ENCODE results near the gene FLT3. TPM values are rescaled to one million over a fixed set of nuclear protein-coding genes. Genes with fewer than 3 reads are reported as not detected.

Gene FLT3
- total and polyA plus RNA-seq, 10 of the 15 experiments (the other 5 are each of a cell fraction or from before 2014, with no cell fraction given), result 0.04 to 0.19 (median 0.11) TPM; not detected in 1

DNA sequence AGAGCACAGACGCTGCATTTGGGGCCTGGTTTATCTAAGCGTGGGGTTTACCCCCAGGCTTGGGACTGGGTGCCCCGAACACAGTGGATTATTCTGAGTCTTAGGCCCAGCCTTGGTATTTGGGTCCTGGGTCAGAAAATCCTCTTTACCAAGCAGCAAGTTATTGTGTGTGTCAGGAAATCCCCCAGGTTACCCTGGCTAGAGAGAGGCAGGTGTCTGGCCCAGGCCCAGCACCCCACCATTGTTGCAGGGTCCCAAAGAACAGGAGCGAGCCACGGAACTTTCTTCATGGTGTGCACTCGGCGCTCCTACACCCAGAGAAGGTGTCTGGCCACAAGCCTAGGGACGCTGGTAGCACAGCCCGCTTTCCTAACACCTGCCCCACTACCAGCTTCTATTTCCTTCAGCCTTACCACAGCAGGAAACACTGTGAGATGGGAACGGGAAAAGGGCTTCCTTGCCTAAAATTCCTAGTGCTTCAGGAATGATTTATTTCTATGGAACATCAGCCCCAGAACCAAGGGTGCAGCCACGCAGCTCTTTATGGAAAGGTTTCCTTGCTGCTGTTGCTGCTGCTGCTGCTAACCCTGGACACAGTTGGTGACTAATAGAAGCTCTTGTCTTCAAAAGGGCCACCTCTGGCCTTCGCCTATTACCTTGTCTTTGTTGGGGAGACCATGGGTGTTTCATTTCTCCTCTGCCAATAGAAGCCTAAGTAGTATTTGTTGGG is 123.8 kb downstream of the FLT3 start:
- no peaks in the 10 kb centered on the region for H3K4me1 ChIP-seq (ENCODE audit: control insufficient read depth, insufficient read depth, low read length)
- BruUV-seq (replicated peaks), result no TSS peak
- no peak for TF ChIP-seq REST (IDR thresholded peaks at IDR 0.05; ENCODE audit: low read depth, low read length)
- TF ChIP-seq YBX1 (IDR thresholded peaks at IDR 0.05), result no peak
- TF ChIP-seq CBFB (IDR thresholded peaks at IDR 0.05; ENCODE audit: low read depth), result no peak
- TF ChIP-seq TCF3 (IDR thresholded peaks at IDR 0.05; ENCODE audit: borderline replicate concordance, insufficient read depth, low read depth, low read length), result no peak
- TF ChIP-seq NFYA (IDR thresholded peaks at IDR 0.05; ENCODE audit: borderline replicate concordance, low read depth, low read length), result no peak
- TF ChIP-seq CTCF (IDR thresholded peaks at IDR 0.05 in 2 of 3, conservative IDR thresholded peaks at IDR 0.05 in 1 of 3; ENCODE audit: control insufficient read depth in 2 of 3, extremely low read depth in 1 of 3, insufficient read depth in 1 of 3, low read depth in 3 of 3, low read length in 3 of 3), result no peak
- no peak for TF ChIP-seq CBX5 (IDR thresholded peaks at IDR 0.05; ENCODE audit: low read depth)
- TF ChIP-seq MLLT1 (IDR thresholded peaks at IDR 0.05), result no peak
- TF ChIP-seq NKRF (conservative IDR thresholded peaks at IDR 0.05), result no peak
- TF ChIP-seq POLR2A (IDR thresholded peaks at IDR 0.05; ENCODE audit: low read depth, low read length), result no peak
- no peak for TF ChIP-seq IRF4 (IDR thresholded peaks at IDR 0.05; ENCODE audit: low read depth, low read length)
- TF ChIP-seq RBBP5 (conservative IDR thresholded peaks at IDR 0.05), result no peak
- TF ChIP-seq, protein P1, sequence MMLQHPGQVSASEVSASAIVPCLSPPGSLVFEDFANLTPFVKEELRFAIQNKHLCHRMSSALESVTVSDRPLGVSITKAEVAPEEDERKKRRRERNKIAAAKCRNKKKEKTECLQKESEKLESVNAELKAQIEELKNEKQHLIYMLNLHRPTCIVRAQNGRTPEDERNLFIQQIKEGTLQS (IDR thresholded peaks at IDR 0.05; ENCODE audit: borderline replicate concordance, extremely low read depth, low read depth, low read length), result no peak
- TF ChIP-seq PML (IDR thresholded peaks at IDR 0.05; ENCODE audit: low read length), result no peak
- no peak for TF ChIP-seq RUNX3 (IDR thresholded peaks at IDR 0.05; ENCODE audit: low read length)

More for the DNA sequence above, 123.8 kb downstream of the FLT3 start:
- FAIRE-seq (no peak), DNase-seq (ENCODE audit: low read depth, low spot score) (no peak), ATAC-seq (no peak)
- no peak overlapping the region for H3K4me3 ChIP-seq
- ChIA-PET RAD21 (ENCODE audit: unreplicated experiment) (interaction anchor here (1.3 kb wide), 1 partner anchor 8 kb away, joined by 3 read pairs; no protein-coding TSS in a partner anchor), CTCF (interaction anchor here (0.8 to 1.3 kb wide), 3 partner anchors 8 to 148 kb away, joined by 3 to 7 read pairs (median 5); no protein-coding TSS in a partner anchor), SMC1A (ENCODE audit: uncharacterized antibody, unreplicated experiment) (interaction anchor here (0.9 kb wide), 1 partner anchor 268 kb away, joined by 3 read pairs; no protein-coding TSS in a partner anchor), POLR2A (interaction anchor here (0.9 kb wide), 1 partner anchor 146 kb away, joined by 4 read pairs; no protein-coding TSS in a partner anchor)
- intact Hi-C loops (cut with micrococcal nuclease; ENCODE audit: unreplicated experiment) (no loop called here), in situ Hi-C loops (cut with MboI) (no loop called here)
- no peak overlapping the region for H2AFZ ChIP-seq (ENCODE audit: control insufficient read depth, low read depth, low read length)
- no peaks in the 10 kb centered on the region for H3K36me3 ChIP-seq (ENCODE audit: control insufficient read depth in 2 of 2, insufficient read depth in 2 of 2, low read length in 1 of 2)
- H3K27ac ChIP-seq (ENCODE audit: control insufficient read depth, insufficient read depth), result no peak overlapping the region
- 35% methylated on average over 12 of the region's 12 CpGs for WGBS (ENCODE audit: insufficient coverage, insufficient replicate concordance, low lambda C conversion rate, missing lambda C conversion rate)
- no peak overlapping the region for H3K4me2 ChIP-seq (ENCODE audit: control insufficient read depth, insufficient read depth)
- no peak overlapping the region for H3K9ac ChIP-seq (ENCODE audit: control insufficient read depth, insufficient read depth, low read length)
- H4K20me1 ChIP-seq (ENCODE audit: control insufficient read depth, insufficient read depth), result no peaks in the 10 kb centered on the region
- H3K79me2 ChIP-seq (ENCODE audit: control insufficient read depth, insufficient read depth, low read length), result no peaks in the 10 kb centered on the region
- no peaks in the 10 kb centered on the region for H3K9me3 ChIP-seq (replicated peaks; ENCODE audit: control insufficient read depth, insufficient read depth, low read length)
- peaks cover 27 to 45% of the 10 kb centered on the region in 2 experiments for H3K27me3 ChIP-seq (replicated peaks in 1 of 2; ENCODE audit: control insufficient read depth in 2 of 2, insufficient read depth in 2 of 2, low read length in 1 of 2)
